DMS153 treated with DMSO at 0.1 percent for 48 hours (cell line): ENCODE measurements around the gene CSTF1.
"Not testable (repeated sequence)": the region's sequence is repeated elsewhere in the genome, so short reads cannot be mapped to it uniquely, and the experiment has no call there.

Experiments used
- DNase-seq: peaks from one replicate; lab custom pipeline; 2025; ENCODE audit not compliant: unreplicated experiment; lab: John Stamatoyannopoulos, UW

CSTF1 gene

DNA sequence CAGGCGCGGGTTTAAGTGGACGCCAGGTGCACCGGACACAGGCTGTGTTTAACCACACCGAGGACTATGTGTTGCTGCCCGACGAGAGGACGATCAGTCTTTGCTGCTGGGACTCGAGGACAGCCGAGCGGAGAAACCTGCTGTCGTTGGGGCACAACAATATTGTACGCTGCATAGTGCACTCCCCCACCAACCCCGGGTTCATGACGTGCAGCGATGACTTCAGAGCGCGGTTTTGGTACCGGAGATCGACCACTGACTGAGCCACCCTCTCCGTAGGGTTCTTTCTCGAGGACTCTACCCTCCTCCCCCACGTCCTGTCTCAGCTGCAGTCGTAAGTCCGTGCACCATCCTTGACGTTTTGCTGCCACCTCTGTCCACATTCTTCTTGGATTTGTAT is 11.0 kb downstream of the CSTF1 start:
- no peak for DNase-seq

DNA sequence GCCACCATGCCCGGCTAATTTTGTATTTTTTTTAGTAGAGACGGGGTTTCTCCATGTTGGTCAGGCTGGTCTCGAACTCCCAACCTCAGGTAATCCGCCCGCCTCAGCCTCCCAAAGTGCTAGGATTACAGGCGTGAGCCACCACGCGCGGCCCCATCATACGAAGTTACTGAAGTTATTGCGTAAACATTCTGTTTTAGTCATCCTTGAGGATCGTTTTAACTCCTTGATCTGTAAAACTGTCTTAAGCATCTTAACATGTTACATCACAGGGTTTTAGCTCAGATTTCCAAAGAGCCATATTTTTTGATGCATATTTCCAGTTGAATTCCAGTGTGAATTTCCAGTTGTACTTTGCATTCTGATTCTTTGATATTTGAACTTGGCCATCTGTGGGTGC is 12.9 kb downstream of the CSTF1 start:
- DNase-seq = not testable (repeated sequence)

DNA sequence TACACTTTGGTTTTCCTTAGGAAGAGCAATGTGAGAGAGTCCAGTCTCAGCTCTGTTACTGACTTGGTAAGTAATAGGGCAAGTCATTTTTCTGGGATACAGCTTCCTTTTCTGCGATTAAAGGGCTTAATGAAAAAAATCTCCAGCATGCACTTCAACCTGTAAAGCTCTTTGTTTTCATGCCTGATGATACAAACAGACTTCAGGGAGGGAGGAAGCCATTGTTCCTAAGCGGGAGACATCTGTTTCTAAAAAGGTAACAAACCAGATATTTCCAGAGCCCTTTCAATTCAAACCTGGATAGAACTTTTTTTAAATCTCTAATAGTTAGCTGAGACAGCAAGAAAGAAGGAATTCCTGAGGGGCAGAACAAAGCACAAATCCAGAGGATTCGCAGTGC is 14.5 kb downstream of the CSTF1 start:
- no peak for DNase-seq

DNA sequence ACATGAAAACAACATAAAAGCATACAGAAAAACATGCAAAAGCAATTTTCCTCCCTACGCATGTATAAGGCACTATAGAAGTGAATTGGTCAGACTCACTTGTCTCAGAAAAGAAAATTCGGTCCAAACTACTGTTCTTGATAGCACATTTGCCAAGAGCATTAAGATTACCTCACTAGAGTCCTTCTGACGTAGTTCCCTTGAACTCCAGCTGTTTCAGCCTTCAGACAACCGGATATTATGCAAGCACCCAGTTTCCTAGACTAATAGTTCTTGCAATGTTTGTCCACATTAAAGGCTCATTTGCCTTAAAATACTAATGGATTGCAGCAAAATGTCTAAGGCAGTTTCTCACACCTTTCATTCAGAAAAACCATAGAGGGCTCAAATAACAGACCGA is 17.1 kb downstream of the CSTF1 start:
- DNase-seq = no peak

DNA sequence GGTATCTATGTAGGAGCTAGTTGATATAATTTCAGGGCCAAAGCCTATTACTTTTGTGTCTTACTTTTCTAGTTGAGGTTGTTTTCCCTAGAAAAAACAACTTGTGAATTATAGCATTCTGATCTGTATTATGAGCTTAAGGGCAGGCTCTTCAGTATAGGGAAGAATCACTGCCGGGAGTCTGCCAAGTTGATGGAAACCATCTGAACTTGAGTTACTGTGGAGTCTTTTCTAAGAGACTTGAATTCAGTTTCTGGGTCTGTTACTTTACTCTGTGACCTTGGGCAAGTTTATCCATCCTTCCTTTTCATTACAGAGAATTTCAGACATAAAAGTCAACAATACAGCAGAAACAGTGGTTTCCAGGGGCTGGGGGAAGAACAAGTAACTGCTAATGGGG is 17.5 kb downstream of the CSTF1 start:
- no peak for DNase-seq

DNA sequence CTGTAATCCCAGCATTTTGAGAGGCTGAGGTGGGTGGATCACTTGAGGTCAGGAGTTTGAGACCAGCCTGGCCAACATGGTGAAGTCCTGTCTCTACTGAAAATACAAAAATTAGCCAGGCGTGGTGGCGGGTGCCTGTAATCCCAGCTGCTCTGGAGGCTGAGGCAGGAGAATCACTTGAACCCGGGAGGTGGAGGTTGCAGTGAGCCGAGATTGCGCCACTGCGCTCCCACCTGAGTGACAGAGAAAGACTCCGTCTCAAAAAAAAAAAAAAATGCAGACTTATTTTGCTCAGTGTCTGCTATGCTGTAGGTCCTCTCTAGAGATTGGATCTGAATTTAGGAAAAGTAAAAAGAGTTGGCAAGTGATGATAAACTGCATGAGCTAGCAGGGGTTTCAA is 18.8 kb downstream of the CSTF1 start:
- DNase-seq = not testable (repeated sequence)

DNA sequence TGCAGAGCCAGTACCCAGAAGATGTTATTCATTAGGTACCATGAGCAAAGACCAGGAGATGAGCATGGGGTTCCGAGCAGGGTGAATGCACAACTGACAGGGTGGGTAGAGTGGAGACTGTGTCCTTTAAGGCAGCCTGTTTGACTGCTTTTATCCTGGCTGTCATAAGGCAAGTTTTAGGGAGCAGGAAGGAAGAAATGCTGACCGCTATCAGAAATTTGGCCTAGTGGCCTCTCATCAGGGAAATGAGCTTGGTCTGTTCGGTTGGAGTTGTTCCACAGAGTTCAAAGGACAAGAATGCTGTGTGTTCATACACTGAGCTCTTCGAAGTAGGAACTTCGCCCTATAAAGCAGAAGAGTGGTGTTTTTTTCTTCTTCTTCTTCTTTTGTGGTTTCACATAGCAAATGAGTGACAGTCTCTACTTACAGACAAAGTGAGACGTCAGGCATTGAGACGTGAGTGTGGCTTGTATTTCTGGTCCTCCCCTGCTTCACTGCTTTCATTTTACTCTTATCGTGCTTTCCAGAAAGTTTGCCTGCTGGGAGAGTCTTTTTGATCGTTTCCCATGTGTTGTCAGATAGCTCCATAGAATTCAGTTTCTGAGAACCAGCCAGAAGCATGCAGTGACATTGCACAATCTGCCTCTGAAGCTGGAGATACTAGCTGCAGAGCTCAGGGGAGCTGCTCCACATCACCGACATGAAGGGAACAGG is 19.5 kb downstream of the CSTF1 start, which contains the start of gene CASS4:
CASS4 (plus strand) TSS at position 502 of the 714 bp plus-strand sequence; CDS start at position 701, 199 bp downstream.
- no peak for DNase-seq

DNA sequence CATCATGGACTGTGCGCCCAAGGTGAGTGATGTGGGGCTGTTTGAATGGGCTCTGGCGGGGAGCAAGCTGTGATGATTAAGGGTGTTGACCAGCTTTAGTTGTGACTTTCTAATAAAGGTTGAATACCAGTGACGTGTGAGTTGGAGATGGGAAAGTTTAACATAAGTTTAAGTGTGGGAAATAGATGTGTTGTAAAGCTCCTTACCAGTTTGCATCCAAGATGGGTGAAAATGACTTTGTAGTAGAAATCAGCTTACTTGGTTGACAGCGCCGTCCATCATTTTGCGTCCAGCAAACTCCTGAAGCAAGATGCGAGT is 20.0 kb downstream of the CSTF1 start:
- no peak for DNase-seq

DNA sequence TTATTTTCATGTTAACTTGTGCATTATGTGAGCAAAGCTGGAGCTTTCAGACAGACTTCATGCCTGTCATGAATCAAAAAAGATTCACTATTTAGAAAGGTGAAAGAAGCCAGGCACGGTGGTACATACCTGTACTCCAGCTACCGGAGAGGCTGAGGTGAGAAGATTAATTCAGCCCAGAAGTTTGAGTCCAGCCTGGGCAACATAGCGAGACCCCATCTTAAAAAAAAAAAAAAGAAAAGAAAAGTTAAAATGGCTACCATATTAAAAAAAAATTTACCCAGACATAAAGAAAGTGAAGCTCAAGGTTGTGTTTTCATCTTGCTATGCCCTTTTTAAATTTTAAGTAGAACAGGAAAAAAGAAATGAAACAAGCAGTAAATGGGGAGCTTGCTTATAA is 20.5 kb downstream of the CSTF1 start:
- DNase-seq = no peak

DNA sequence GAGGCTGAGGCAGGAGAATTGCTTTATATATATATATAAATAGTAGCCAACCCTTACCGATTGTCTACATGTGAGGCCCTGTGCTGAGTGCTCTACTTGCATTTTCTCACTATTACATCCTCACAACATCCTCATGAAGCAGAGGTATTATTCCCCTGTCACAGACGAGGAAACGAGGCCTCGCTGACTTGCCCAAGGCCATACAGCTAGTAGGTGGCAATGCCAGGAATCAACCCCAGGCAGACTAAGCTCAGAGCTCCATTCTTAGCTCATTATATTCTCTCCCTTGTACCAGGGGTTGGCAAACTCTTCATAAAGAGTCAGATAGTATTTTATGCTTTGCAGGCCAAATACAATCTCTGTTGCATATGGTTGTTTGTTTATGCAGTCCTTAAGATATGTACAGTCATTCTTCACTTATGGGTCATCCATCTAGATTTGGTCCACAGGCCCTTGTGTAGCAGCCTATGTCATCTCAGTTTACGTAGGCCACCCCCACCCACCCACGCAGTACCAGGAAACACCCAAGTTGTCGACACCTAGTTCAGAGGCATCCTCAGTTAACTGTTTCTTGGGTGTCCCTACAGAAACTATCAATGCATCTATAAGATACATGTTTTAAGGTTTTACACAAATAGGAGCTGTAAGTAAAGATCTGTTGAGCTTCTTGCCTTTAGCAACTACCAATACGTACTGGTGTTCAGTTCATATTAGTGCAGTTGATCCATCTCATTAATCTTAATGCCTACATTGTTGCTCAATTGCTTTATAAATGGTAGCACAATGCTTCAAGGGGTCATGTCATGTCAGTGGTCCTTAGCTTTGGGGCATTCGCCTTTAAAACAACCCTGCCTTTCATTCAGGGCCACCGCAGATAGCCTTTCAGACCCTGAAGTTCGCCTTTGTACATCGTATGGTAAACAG is 22.7 kb downstream of the CSTF1 start:
- DNase-seq = no peak

DNA sequence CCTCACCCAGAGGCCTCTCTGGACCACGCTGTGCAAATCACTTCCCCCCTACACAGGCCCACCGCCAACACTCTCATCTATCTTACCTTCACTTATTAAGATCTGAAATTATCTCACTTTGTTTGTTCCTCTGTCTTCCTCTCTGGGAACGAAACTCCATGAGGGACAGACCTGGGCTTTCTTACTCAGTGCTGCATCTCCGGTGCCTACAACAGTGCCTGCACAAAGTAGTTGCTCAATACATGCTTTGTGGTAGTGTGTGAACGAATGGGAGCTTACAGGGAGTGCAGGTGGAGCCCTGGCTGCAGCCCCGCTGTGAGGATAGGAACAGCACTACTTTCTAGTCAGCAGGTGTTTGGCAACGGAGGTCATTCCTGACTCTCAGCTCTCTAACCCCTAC is 25.0 kb downstream of the CSTF1 start:
- DNase-seq = no peak

DNA sequence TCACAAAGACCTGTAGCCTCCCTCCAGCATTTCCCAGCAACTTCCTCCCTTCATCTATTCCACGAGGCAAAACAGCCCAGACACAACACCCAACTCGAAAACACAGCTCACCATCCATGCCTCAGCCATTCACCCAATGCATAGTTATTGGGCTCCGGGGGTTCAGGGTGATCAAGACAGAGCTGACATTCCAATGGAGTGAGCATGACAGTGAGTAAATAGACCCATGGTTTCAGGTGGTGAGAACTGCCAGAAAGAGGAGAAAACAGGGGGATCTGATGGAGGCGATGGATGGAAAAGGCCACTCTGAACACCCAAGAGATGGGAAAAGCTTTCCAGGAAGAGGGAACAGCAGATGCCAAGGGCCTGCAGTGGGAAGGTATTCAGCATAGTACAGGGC is 25.5 kb downstream of the CSTF1 start:
- no peak for DNase-seq

DNA sequence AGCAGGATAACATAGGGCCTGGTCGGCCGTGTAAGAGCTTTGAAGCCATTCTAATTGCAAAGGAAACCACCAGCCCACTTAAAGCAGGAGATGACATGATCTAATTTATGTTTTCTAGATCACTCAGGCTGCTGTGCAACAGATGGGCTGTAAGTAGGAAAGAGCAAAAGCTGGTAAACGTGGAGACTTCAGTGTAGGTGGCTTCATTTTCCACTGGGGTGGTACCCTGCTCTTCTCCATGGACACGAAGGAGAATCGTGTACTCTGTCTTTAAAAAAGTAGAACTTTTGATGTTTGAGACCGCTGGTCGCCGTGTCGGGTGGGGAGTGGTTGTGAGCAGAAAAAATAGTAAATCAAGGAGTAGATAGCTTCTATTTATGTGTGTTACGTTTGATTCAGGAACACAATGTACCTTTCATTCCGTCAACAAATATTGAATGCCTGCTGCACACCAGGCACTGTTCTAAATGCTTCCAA is 26.0 kb downstream of the CSTF1 start:
- DNase-seq = no peak

DNA sequence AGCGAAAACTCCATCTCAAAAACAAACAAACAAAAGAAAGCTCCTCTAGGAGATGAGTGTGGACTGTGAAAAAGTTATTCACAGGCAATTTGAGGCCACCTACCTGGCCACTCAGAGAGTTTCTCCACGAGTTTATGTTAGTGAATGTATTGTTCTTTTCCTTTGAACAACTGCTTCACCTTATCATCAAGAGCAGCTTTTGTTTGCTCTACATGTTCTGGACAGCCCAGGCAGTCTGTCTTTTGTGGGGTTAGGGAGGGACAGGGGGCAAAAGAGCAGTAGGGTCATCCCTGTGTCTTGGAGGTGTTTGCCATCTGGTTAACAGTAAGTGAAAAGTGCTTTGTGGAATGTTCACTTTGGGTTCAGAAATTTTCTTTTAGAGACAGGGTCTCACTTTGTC is 27.6 kb downstream of the CSTF1 start:
- no peak for DNase-seq

DNA sequence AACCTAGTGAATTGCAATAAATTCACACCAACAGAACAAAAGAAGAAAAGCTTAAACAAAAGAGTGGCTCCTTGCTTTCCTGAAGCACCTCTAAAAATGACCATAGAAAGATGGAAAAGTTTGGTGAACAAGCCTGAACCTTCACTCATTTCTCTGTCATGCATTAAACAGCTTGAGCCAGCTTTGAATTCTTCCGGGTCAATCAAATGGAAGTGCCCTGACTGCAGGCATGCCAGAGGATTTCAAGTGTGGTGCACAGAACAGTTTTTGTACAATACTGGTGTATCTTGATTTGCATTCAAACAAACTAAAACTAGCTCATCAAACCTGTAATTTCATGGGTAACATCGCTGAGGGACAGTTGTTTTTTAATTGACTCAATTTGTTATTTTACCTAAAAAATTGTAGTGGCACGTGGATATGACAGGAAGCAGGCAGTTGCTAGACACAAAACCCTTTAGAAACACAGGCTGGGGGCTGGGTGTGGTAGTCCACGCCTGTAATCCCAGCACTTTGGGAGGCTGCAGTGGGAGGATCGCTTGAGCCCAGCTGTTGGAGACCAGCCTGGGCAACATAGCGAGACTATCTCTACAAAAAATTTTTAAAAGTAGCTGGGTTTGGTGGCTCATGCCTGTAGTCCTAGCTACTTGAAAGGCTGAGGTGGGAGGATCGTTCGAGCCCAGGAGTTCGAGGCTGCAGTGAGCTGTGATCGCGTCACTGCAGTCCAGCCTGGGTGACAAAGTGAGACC is 28.7 kb downstream of the CSTF1 start:
- DNase-seq = no peak

DNA sequence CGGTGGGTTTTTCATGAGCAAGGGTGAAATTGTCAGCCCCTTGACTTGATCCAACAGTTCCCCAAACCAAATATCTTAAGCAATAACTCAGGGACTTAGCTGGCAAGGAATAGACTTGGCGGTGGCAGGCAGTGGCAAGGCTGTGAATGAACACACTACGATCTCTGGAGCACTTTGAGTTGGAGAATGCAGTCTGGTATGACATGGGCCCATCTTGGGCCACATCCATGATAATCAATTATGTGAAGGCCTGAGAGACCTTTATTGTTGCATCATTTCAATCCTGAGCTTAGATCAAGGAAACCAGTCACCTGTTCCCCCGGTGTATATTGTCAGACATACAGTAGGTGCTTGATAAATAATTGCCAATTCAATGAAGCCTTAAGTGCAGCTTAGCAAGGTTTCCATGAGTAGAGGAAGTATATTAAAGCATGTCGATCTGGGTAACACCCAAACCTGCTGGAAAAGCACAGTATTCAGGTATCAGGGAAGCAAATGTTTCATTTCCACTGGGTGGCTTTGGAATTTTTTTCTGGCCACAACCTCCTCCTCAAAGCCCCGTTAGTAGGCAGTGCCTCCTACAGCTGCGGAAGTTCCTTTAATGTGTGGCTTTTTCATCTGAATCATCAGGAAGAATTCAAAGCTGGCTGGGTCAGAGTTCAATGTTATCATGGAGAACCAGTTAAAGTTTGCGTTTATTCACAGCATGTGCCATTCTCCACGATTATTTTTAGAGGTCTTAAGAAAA is 29.8 kb downstream of the CSTF1 start:
- DNase-seq = no peak

DNA sequence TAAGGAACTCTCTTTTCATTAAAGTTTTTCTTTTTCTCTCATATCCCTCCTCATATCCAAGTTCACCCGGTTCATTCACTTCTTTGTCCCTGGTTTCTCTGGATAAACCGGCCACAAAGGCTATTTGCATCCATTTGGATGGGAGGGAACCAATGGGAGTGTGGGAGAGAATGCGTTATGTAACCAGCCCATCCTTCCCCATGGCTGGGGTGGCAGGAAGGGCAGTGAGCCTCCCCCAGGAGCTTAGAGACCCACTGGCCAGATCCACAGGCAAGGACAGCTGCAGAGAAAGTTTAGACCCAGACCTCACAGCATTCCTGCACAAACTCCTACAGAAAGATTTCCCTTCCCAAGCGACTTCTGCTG is 30.4 kb downstream of the CSTF1 start:
- DNase-seq = no peak

DNA sequence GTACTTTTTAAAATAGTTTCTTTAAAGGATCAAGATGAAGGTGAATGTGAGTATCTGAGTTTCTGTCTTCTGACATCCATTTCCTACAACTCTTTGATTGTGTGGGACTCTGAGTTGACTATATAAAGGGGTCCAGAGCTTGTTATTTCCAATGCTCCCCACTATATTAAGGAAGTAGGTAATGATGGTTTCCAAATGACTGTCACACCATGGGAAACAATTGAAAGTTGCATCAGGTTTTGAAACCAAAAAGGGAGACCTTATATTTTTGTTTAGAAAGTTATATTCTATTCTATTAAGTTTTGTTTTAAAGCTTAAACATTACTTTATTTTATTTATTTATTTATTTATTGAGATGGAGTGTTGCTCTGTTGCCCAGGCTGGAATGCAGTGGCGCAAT is 30.8 kb downstream of the CSTF1 start:
- DNase-seq = no peak

DNA sequence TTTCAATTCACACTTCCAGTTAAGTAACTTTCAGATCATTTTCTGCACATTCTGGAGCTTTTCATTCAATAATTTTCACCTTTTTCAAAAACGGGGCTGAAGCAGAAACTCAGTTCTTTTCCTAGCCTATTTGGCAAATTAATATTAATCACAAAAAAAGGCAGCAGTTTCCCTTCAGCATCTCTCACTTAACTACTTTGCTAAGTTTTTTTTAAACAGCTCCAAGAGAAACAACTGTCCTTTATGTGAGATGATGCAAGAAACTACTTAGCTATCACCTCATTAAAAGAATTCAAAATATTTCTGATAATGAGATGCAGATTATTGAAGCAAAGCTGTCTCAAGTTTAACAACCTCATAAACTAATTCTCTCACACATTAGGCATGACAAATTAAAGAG is 31.4 kb downstream of the CSTF1 start:
- no peak for DNase-seq

DNA sequence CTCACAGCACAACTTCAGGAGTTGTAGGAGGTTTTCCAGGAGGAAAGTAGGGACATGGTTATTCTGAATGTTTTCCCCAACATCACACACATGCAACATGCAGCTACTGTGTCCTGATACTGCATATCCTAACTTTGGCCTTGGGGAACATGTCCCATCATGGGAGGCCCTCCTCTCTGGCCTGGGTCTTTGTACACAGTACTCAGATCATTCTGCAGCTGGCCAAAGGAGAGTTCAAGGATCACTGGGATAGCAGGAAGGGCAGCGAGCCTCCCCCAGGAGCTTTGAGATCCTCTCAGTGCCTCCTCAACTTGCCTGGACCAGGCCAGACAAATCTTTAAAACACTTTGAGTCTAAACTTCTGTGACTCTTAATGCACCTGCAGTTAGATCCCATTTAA is 32.5 kb downstream of the CSTF1 start:
- no peak for DNase-seq

DNA sequence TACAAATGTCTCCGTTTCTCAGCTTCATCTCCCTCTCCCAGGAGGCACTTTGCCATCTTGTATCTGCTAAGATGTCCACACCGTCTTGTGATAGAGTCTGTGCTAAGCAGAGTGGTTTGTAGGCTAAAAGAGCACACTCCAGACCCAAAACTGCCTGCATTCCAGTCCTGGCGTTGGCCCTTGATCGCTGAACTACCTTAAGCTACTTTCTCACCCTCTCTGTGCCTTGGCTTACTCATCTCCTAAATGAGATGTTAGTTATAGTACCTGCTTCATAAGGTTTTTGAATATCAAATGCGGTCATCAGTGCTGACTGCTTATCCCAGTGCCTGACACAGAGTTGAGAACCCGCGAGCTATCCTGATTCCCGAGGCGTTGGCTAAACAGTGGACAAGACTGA is 33.6 kb downstream of the CSTF1 start:
- DNase-seq = no peak
